Measurements from ENCODE around the gene DHRS9. TPM values are rescaled to one million over a fixed set of nuclear protein-coding genes. Genes with fewer than 3 reads are reported as not detected.
"Not testable (repeated sequence)": the region's sequence is repeated elsewhere in the genome, so short reads cannot be mapped to it uniquely, and the experiment has no call there.

Gene DHRS9
- polyA plus RNA-seq (ENCODE audit: insufficient read length), result 3.0 TPM

- no peak for DNase-seq
These were observed at the start of gene DHRS9 for GRCh38 chr2:169069341-169069740. DHRS9 (plus strand) TSS chr2:169069563; CDS start chr2:169081582, 12,019 bp downstream.

DNA sequence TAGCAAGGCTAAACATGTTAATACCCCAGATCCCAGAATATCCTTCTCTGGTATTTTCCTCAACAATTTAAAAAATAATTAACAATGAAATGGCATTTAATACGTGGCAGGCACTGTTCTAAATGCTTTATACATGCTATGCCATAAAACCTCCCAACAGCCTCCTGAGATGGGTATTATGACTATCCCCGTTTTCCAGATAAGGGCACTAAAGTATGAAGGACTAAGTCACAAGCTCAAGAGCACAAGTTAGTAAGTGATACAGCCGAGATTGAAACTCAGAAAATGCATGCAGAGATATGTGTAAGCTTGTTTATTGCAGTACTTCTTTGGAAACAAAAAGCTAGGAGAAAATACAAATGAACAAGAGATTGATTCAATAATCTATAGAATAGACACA is 46.2 kb upstream of the DHRS9 start:
- DNase-seq, result no peak

GRCh38 chr2:169026056-169026455 is 43.3 kb upstream of the DHRS9 start:
- no peak for DNase-seq

- DNase-seq, result no peak
These were observed 42.1 kb upstream of the DHRS9 start for GRCh38 chr2:169027234-169027633.

DNA sequence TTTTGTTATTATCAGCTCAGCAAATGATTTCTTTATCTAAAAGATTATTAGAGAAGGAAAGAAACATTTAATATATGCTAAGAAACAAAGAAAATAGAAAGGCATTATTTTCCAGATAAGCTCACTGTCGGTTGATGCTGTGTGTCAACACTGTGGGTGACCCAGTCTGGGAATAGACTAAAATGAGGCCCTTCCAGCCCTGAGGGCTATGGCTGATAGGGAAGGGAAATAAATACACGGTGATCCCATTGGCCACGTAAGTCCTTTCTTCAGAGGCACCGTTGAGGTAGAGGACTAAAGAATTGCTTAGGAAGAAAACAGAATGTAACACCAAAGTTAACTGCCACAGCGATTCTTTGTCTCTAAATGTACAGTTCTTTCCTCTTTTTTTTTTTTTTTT is 40.0 kb upstream of the DHRS9 start:
- DNase-seq, result no peak

GRCh38 chr2:169031202-169031601 is 38.2 kb upstream of the DHRS9 start, which contains the start of gene ABCB11:
ABCB11 (minus strand) TSS chr2:169031324; CDS start chr2:169018125, 13,199 bp downstream.
- no peak for DNase-seq

DNA sequence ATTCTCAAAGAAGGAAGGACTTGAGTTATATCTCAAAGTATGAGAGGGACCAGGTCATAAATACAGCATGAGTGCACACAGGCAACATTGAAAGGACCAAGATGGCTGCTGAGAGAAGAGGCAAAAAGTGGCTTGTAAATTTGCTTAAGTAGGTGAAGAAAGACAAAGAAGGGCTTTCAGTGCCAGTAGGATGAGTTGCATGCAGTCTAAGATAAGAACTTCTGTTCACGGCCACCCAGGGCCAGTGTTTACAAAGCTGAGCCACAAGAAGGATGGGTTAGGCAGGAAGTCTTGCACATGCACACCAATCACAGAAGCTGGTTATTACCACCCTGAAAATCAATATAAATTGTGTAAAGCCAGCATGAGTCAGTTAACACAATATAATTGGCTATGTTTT is 35.1 kb upstream of the DHRS9 start:
- DNase-seq, result no peak

GRCh38 chr2:169034984-169035544 is 34.3 kb upstream of the DHRS9 start:
- DNase-seq, result no peak

DNA sequence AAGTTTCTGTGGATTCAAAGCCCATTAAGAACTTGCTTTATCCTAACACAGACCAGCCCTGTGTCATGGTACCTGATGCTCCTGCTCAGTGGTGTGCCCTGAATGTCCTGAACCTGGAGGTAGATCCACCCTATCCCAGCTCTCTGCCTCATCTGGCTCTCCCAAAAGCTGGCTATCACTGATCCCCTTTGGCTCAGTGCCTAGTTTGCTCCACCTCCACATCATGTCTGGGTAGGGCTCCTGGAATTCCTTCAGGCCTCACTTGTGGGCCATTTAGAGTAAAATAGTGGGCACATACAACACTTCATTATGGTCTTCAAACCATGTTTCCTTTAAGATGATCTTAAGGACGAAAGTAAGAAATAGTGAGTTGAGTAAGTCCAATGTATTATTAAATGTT is 33.5 kb upstream of the DHRS9 start:
- DNase-seq, result no peak

DNA sequence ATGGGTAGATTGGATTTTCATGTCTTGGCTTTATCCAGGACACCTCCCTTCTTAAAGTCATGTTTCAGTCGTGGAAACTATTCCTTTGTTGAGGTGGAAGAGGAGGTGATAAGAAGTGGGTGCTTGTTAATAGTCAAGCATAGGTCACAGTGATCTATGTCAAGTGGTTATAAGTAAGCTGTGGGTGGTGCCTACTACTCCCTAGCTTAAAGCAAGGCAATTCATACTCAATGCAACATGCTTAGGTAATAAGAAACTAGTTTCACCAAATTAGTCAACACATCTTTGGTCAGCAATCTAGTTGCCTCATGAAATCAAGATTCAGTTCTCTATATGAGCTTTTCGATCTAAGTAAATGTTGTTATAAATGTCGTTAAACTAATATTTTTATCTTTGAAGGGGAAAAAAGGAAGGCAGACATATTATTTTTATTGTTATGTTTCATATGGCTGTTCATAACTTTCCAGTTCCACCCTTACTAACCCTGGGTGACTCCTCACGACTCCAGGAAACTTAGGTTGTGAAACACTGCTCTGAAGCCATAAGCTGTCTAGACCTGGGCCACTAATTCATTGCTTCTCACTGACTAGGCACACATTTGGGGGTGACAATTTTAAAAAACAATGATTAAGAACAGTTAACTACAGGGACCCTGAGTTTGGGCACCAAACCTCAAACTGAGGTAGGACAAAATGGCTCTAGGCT is 32.5 kb upstream of the DHRS9 start:
- DNase-seq, result no peak

DNA sequence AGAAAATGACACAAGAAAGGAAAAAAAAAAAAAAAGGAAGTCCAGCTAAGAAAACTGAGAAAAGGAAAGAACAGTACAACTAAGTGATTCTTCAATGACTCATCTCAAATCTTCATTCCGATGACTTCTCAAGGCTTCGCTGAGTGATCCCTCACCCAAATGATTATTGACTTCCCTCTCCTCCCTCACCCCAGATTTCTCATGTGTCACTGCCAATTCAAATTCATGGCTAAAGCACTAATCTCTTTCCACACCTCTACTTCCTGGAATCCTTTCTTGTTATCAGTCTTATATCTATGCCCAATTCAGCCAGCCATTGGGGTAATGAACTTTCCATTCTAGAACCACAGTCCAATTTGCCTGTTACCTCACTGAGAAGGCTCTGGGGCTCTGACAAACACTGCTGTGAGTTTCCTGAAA is 31.0 kb upstream of the DHRS9 start:
- DNase-seq, result no peak

- DNase-seq, result no peak
These were observed 29.7 kb upstream of the DHRS9 start for GRCh38 chr2:169039702-169040101.

GRCh38 chr2:169041594-169041993 is 27.8 kb upstream of the DHRS9 start:
- no peak for DNase-seq

DNA sequence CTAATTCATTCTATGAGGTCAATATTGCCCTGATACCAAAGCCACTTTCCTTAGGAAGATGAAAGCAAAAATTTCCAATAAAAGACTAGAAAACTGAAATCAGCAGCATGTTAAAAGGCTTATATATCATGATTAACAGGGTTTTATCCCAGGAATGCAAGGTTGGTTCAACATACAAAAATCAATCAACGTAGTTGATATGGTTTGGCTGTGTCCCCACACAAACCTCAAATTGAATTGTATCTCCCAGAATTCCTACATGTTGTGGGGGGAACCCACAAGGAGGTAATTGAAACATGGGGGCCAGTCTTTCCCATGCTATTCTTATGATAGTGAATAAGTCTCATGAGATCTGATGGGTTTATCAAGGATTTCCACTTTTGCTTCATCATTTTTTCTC is 26.5 kb upstream of the DHRS9 start:
- no peak for DNase-seq

- DNase-seq, result no peak
These were observed 22.8 kb upstream of the DHRS9 start for GRCh38 chr2:169046440-169047151.

GRCh38 chr2:169047256-169048250 is 21.8 kb upstream of the DHRS9 start:
- no peak for DNase-seq

DNA sequence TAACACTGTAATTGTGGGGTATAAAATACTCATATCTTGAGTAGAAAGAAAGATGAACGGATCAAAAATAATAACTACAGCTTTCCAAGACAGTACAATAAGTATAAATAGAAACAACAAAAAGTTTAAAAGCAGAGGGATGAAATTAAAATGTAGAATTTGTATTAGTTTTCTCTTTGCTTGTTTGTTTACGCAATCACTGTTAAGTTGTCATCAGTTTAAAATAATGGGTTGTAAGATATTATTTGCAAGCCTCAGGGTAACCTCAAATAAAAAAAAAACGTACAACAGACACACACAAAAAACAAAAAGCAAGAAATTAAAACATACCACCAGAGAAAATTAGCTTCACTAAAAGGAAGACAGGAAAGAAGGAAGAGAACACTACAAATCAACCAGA is 20.2 kb upstream of the DHRS9 start:
- no peak for DNase-seq

- no peak for DNase-seq
These were observed 18.7 kb upstream of the DHRS9 start for GRCh38 chr2:169050476-169051240.

DNA sequence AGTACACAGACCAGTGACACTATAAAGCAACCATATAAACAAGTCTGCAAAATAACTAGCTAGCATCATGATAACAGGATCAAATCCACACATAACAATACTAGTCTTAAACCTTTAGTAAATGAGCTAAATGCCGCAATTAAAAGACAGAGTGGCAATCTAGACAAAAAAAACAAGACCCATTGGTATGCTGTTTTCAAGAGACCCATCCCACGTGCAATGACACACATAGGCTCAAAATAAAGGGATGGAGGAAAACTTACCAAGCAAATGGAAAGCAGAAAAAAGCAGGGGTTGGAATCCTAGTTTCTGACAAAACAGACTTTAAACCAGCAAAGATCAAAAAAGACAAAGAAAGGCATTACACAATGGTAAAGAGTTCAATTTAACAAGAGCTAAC is 14.8 kb upstream of the DHRS9 start:
- not testable (repeated sequence) for DNase-seq

DNA sequence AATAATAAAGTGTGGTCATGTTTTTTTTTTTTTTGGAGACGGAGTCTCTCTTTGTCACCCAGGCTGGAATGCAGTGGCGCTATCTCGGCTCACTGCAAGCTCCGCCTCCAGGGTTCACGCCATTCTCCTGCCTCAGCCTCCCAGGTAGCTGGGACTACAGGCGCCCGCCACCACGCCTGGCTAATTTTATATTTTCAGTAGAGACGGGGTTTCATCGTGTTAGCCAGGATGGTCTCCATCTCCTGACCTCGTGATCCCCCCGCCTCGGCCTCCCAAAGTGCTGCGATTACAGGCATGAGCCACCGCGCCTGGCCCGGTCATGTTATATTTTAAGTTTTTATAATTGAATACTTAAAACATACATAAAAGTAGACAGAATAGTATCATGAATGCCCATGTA is 5.2 kb upstream of the DHRS9 start:
- not testable (repeated sequence) for DNase-seq

GRCh38 chr2:169065422-169065821 is 3.9 kb upstream of the DHRS9 start:
- no peak for DNase-seq

Data from hindlimb muscle (tissue), 1 donor.